GM12878 (cell line): Measurements from ENCODE around the gene PLCB2. TPM values are rescaled to one million over a fixed set of nuclear protein-coding genes. Genes with fewer than 3 reads are reported as not detected.
A peak's percentile ranks its signal among the peaks of the same experiment; 100 is the strongest.

Source experiments
- ATAC-seq: fragments of 200-7000 bp; cut with Tn5 transposase; 3 replicates; pipeline ENCODE4 v1.9.1; 2020; ENCODE audit warnings: mild to moderate bottlenecking, moderate library complexity
- BruUV-seq: library from RNA; stranded (reverse); fragments of 400-500 nt; replicated peaks from 2 replicates; lab custom pipeline; 2021; lab: Mats Ljungman, UMichigan
- CTCF ChIA-PET: fragments of 300-600 bp; sonication (Branson Sonifier 250); formaldehyde crosslinking; extraction: SDS; loops from one replicate; lab custom pipeline; 2021; ENCODE audit warnings: inconsistent platforms; lab: Yijun Ruan, JAX
- POLR2A ChIA-PET: fragments of 350-600 bp; formaldehyde crosslinking; extraction: SDS; loops from one replicate; lab custom pipeline; 2021; ENCODE audit warnings: inconsistent platforms; lab: Charles Lee
- RAD21 ChIA-PET: fragments of 300-600 bp; sonication (Branson Sonifier 250); formaldehyde crosslinking; loops from one replicate; lab custom pipeline; 2023; ENCODE audit warnings: antibody characterized with exemption; ENCODE audit not compliant: unreplicated experiment; lab: Charles Lee
- SMC1A ChIA-PET: fragments of 300-600 bp; sonication (Branson Sonifier 250); formaldehyde crosslinking; loops from one replicate; lab custom pipeline; 2023; ENCODE audit not compliant: unreplicated experiment, uncharacterized antibody; lab: Charles Lee
- DNase-seq: peaks from one replicate; pipeline ENCODE4 v3.0.0-alpha.2; 2011; ENCODE audit warnings: low read depth, low spot score
- FAIRE-seq: peaks from 3 replicates; lab custom pipeline; 2011; peaks lifted over from hg19 to GRCh38; lab: Jason Lieb, UNC
- H2AFZ ChIP-seq: 2 replicates; pipeline ENCODE4 v1.6.0; 2011; ENCODE audit warnings: low read depth, low read length, control low read depth; ENCODE audit not compliant: control insufficient read depth
- H3K27ac ChIP-seq: 2 replicates; pipeline ENCODE4 v1.5.1; 2011; ENCODE audit warnings: control low read depth; ENCODE audit not compliant: control insufficient read depth, insufficient read depth
- H3K27me3 ChIP-seq, 2 experiments: replicated peaks in 1 of 2; 2 replicates each; pipeline versions ENCODE4 v1.6.0 to v1.6.1; 2011; ENCODE audit warnings: low read length in 1 of 2; ENCODE audit not compliant: control insufficient read depth in 2 of 2, insufficient read depth in 2 of 2
- H3K36me3 ChIP-seq, 2 experiments: 2 replicates each; pipeline ENCODE4 v1.5.1; 2011; ENCODE audit warnings: low read length in 1 of 2; ENCODE audit not compliant: control insufficient read depth in 2 of 2, insufficient read depth in 2 of 2
- H3K4me1 ChIP-seq: 2 replicates; pipeline ENCODE4 v1.6.1; 2011; ENCODE audit warnings: mild to moderate bottlenecking, low read length, moderate library complexity, mixed read lengths; ENCODE audit not compliant: control insufficient read depth, insufficient read depth
- H3K4me2 ChIP-seq: 2 replicates; pipeline ENCODE4 v1.6.0; 2011; ENCODE audit warnings: control low read depth; ENCODE audit not compliant: control insufficient read depth, insufficient read depth
- H3K4me3 ChIP-seq: fragments of 200-600 bp; sonication (generic); 2 replicates; pipeline ENCODE4 v1.5.1; 2016
- H3K79me2 ChIP-seq: 2 replicates; pipeline ENCODE4 v1.6.0; 2011; ENCODE audit warnings: low read length; ENCODE audit not compliant: control insufficient read depth, insufficient read depth
- H3K9ac ChIP-seq: 2 replicates; pipeline ENCODE4 v1.8.0; 2011; ENCODE audit warnings: low read length, control low read depth, mixed read lengths; ENCODE audit not compliant: control insufficient read depth, insufficient read depth
- H3K9me3 ChIP-seq: replicated peaks from 3 replicates; pipeline ENCODE4 v1.5.1; 2011; ENCODE audit warnings: mild to moderate bottlenecking, low read length; ENCODE audit not compliant: control insufficient read depth, insufficient read depth
- H4K20me1 ChIP-seq: 2 replicates; pipeline ENCODE4 v1.6.0; 2011; ENCODE audit not compliant: control insufficient read depth, insufficient read depth
- BHLHE40 ChIP-seq, 2 experiments: fragments of 450-650 bp in 1 of 2; IDR thresholded peaks; 2 replicates each; pipeline ENCODE4 v1.6.1; 2011 to 2017; ENCODE audit warnings: low read depth in 2 of 2, borderline replicate concordance in 1 of 2, improper control_type of control experiment in 1 of 2, low read length in 1 of 2, mild to moderate bottlenecking in 1 of 2
- CEBPZ ChIP-seq: fragments of 150-350 bp; IDR thresholded peaks from 2 replicates; pipeline ENCODE4 v1.6.1; 2016; ENCODE audit warnings: low read depth, low read length
- EED ChIP-seq: sonication (generic); IDR thresholded peaks from 2 replicates; pipeline ENCODE4 v1.6.1; 2016; ENCODE audit warnings: antibody characterized with exemption, low read depth
- ELK1 ChIP-seq: IDR thresholded peaks from 2 replicates; pipeline ENCODE4 v1.6.1; 2012; ENCODE audit warnings: low read depth, low read length, improper control_type of control experiment
- JUND ChIP-seq: IDR thresholded peaks from 2 replicates; pipeline ENCODE4 v1.6.1; 2012; ENCODE audit warnings: low read depth, mild to moderate bottlenecking, low read length, improper control_type of control experiment, moderate library complexity
- MTA3 ChIP-seq: IDR thresholded peaks from 2 replicates; pipeline ENCODE4 v1.6.1; 2012; ENCODE audit warnings: low read length, inconsistent platforms, borderline replicate concordance
- NKRF ChIP-seq: fragments of 450-650 bp; conservative IDR thresholded peaks from 2 replicates; pipeline ENCODE4 v1.6.1; 2017; ENCODE audit warnings: mild to moderate bottlenecking, moderate library complexity
- NR2F1 ChIP-seq: fragments of 450-650 bp; conservative IDR thresholded peaks from 2 replicates; pipeline ENCODE4 v1.6.1; 2017; ENCODE audit warnings: mild to moderate bottlenecking
- PAX5 ChIP-seq: IDR thresholded peaks from 2 replicates; pipeline ENCODE4 v1.6.1; 2011; ENCODE audit warnings: low read depth, low read length, borderline replicate concordance
- SIN3A ChIP-seq: IDR thresholded peaks from 2 replicates; pipeline ENCODE4 v1.6.1; 2012; ENCODE audit warnings: low read depth, low read length, improper control_type of control experiment
- SPI1 ChIP-seq: IDR thresholded peaks from 2 replicates; pipeline ENCODE4 v1.6.1; 2011; ENCODE audit warnings: low read depth, mild to moderate bottlenecking, low read length, moderate library complexity, borderline replicate concordance; ENCODE audit not compliant: insufficient read depth
- TAF1 ChIP-seq: IDR thresholded peaks from 2 replicates; pipeline ENCODE4 v1.6.1; 2011; ENCODE audit warnings: mild to moderate bottlenecking, low read depth, low read length, borderline replicate concordance
- USF1 ChIP-seq: IDR thresholded peaks from 2 replicates; pipeline ENCODE4 v1.6.1; 2011; ENCODE audit warnings: borderline replicate concordance, low read depth, mild to moderate bottlenecking, moderate library complexity, mixed read lengths, low read length; ENCODE audit not compliant: insufficient read depth; ENCODE audit errors: extremely low read length
- WGBS: methylation state at CpG from one replicate; pipeline ENCODE4 v1.1.6; 2016; ENCODE audit warnings: low lambda C conversion rate; ENCODE audit not compliant: insufficient replicate concordance, insufficient coverage; ENCODE audit errors: missing lambda C conversion rate; 5-methylcytosine and 5-hydroxymethylcytosine counted together
- in situ Hi-C: fragments of 300-500 bp; cut with MboI; formaldehyde crosslinking; loops from 9 replicates; pipeline ENCODE4 v1.14.3; 2018; ENCODE audit warnings: mixed read lengths
- intact Hi-C: fragments of 100-400 bp; cut with micrococcal nuclease; formaldehyde crosslinking; loops from one replicate; pipeline ENCODE4 v1.14.2; 2022; ENCODE audit not compliant: unreplicated experiment
- polyA plus RNA-seq, 11 experiments: library from polyadenylated mRNA; depleted of rRNA in 4 of 11; unstranded in 6 of 11; stranded (reverse) in 5 of 11; fragments of >200 nt; fragmentation: Nextera tagmentation in 4 of 11; fragmentation: Illumina TruSeq in 1 of 11; extraction: Ambion mirVana in 4 of 11; extraction: Trizol in 1 of 11; gene quantifications; 1 replicate in 1 of 11; 2 replicates in 10 of 11; pipeline versions ENCODE4 v1.2.1 to v1.2.3, GENCODE V29; 2011 to 2016; ENCODE audit warnings: inconsistent platforms in 2 of 11, missing spikeins in 2 of 11, low read depth in 1 of 11
- total RNA-seq, 4 experiments: library from RNA; depleted of rRNA in 3 of 4; stranded (reverse); fragments of >200 nt in 3 of 4; fragmentation: Illumina TruSeq in 1 of 4; extraction: Trizol in 1 of 4; gene quantifications; 2 replicates each; pipeline versions ENCODE4 v1.2.1 to v1.2.3, GENCODE V29; 2013 to 2021

PLCB2 gene
- total and polyA plus RNA-seq, 10 of the 15 experiments (the other 5 are each of a cell fraction or from before 2014, with no cell fraction given), result 1.2 to 39.4 (median 10.7) TPM

GRCh38 chr15:40333922-40334492 lies 26.3 kb upstream of the PLCB2 start:
- H4K20me1 ChIP-seq, result no peaks in the 10 kb centered on the region
- in situ Hi-C loops (no loop called here), intact Hi-C loops (no loop called here)
- no peaks in the 10 kb centered on the region for H3K9me3 ChIP-seq
- no TSS peak for BruUV-seq
- H3K9ac ChIP-seq, result peak overlapping the region; percentile 24
- no peaks in the 10 kb centered on the region; a peak in 1 of 4 replicates for H3K27me3 ChIP-seq
- H3K4me2 ChIP-seq, result no peak overlapping the region; the same call in 1 of the 2 replicates
- 23% methylated on average over 12 of the region's 12 CpGs for WGBS
- DNase-seq, result no peak
- FAIRE-seq, result peak; percentile 57
- ChIA-PET SMC1A (interaction anchor here (1.5 kb wide), 1 partner anchor 13 kb away, joined by 6 read pairs; no protein-coding TSS in a partner anchor), CTCF (interaction anchor here (0.7 to 13.7 kb wide), 7 partner anchors 9 to 116 kb away, joined by 3 to 336 read pairs (median 8); partner anchors contain the start of genes INAFM2 and PLCB2), POLR2A (no interaction called here), RAD21 (interaction anchor here (0.7 to 1.5 kb wide), 2 partner anchors 11 to 854 kb away, joined by 3 to 4 read pairs; partner anchors contain the start of gene INAFM2)
- H3K4me1 ChIP-seq, result peaks cover 9% of the 10 kb centered on the region
- H3K27ac ChIP-seq, result no peak overlapping the region
- H2AFZ ChIP-seq, result peak overlapping the region; percentile 73
- no peaks in the 10 kb centered on the region for H3K36me3 ChIP-seq
- H3K4me3 ChIP-seq, result no peak overlapping the region
- no peak for TF ChIP-seq SIN3A
- peak; percentile 21 to 69; a peak in 1 of 4 replicates for TF ChIP-seq BHLHE40 (IDR thresholded peaks at IDR 0.05; ENCODE audit: borderline replicate concordance in 1 of 2, low read depth in 2 of 2, low read length in 1 of 2)
- TF ChIP-seq CEBPZ, result no peak
- peak; percentile 93 for TF ChIP-seq SPI1
- 0 out of 2 replicates have a peak, but pooled peaks have one; percentile 26 for TF ChIP-seq EED
- TF ChIP-seq PAX5, result no peak
- TF ChIP-seq ELK1, result no peak
- no peak for TF ChIP-seq TAF1
- TF ChIP-seq MTA3, result no peak
- 0 out of 2 replicates have a peak, but pooled peaks have one; percentile 32 for TF ChIP-seq NR2F1
- no peak for TF ChIP-seq NKRF
- no peak for TF ChIP-seq JUND
- peak; percentile 34 for TF ChIP-seq USF1
- no peaks in the 10 kb centered on the region for H3K79me2 ChIP-seq
- ATAC-seq, result peak; percentile 52
